HFFc6 (cell line): ENCODE data around the gene TIFAB. TPM values are rescaled to one million over a fixed set of nuclear protein-coding genes. Genes with fewer than 3 reads are reported as not detected.

Experiments
- DNase-seq: peaks from one replicate; pipeline ENCODE4 v3.0.0-alpha.2; 2018
- H3K27ac Mint-ChIP-seq: 2 replicates; pipeline ENCODE4 v1.8.0; 2020; ENCODE audit warnings: mild to moderate bottlenecking, mixed read lengths
- H3K27me3 Mint-ChIP-seq: 2 replicates; pipeline ENCODE4 v1.8.0; 2021; ENCODE audit warnings: mild to moderate bottlenecking, moderate library complexity, mixed read lengths; ENCODE audit not compliant: insufficient read depth
- H3K36me3 Mint-ChIP-seq: 2 replicates; pipeline ENCODE4 v1.8.0; 2021; ENCODE audit warnings: low read depth, mixed read lengths
- H3K4me1 Mint-ChIP-seq: 2 replicates; pipeline ENCODE4 v1.8.0; 2020; ENCODE audit warnings: low read depth, mixed read lengths
- H3K4me3 Mint-ChIP-seq: 2 replicates; pipeline ENCODE4 v1.8.0; 2020; ENCODE audit warnings: mild to moderate bottlenecking, moderate library complexity, mixed read lengths
- H3K9me3 Mint-ChIP-seq: 2 replicates; pipeline ENCODE4 v1.8.0; 2020; ENCODE audit warnings: mild to moderate bottlenecking, mixed read lengths
- total RNA-seq, 6 experiments: library from RNA; stranded (reverse); fragmentation: NEBNext Ultra II Directional; extraction: Animal tissue kit (Norgen Biotek cat#: 25700); gene quantifications; 2 replicates in 1 of 6; 3 replicates in 5 of 6; pipeline ENCODE4 v1.2.3, GENCODE V29; 2021
- TF ChIP-seq, protein P1 (sequence below): fragments of 200-600 bp; sonication (generic); IDR thresholded peaks from 2 replicates; pipeline ENCODE4 v1.5.0; 2021; ENCODE audit warnings: antibody characterized with exemption, mild to moderate bottlenecking

The TIFAB gene
- total RNA-seq, 6 experiments from 2014 or later = not detected

DNA sequence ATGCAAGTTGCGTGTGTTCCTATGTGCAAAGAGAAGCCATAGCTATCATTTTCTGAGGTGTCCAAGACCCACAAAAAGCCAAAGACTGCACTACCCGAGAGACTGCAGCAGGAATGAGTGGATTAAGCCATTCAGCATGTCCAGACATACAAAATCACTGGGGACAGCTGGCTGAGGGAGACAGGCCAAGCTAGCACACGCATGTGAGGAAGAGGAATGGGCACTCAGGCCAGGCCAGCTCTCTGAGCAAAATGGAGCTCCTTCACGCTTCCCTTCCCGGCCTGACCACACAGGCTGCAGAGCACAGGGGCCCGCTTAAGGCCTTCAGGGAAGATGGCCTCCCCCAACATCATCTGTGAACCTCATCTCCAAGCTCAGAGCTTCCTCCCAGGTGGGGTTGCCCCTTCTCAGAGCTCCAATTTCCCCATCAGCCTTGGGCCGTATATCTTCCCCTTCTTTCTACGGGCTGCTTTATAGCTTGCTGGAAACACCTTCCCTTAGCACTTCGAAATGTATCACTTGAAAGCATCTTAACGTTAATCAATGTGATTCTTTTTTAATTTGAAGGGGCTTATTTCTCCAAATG, 13.4 kb downstream of the TIFAB start:
- TF ChIP-seq, protein P1, sequence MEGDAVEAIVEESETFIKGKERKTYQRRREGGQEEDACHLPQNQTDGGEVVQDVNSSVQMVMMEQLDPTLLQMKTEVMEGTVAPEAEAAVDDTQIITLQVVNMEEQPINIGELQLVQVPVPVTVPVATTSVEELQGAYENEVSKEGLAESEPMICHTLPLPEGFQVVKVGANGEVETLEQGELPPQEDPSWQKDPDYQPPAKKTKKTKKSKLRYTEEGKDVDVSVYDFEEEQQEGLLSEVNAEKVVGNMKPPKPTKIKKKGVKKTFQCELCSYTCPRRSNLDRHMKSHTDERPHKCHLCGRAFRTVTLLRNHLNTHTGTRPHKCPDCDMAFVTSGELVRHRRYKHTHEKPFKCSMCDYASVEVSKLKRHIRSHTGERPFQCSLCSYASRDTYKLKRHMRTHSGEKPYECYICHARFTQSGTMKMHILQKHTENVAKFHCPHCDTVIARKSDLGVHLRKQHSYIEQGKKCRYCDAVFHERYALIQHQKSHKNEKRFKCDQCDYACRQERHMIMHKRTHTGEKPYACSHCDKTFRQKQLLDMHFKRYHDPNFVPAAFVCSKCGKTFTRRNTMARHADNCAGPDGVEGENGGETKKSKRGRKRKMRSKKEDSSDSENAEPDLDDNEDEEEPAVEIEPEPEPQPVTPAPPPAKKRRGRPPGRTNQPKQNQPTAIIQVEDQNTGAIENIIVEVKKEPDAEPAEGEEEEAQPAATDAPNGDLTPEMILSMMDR = no peak
- no peak for DNase-seq
- Mint-ChIP-seq H3K36me3 (no peaks in the 10 kb centered on the region), H3K4me3 (no peak overlapping the region), H3K9me3 (no peaks in the 10 kb centered on the region), H3K4me1 (peaks cover 60% of the 10 kb centered on the region), H3K27me3 (no peaks in the 10 kb centered on the region; the same call in 1 of the 2 replicates), H3K27ac (peak overlapping the region; percentile 95)

DNA sequence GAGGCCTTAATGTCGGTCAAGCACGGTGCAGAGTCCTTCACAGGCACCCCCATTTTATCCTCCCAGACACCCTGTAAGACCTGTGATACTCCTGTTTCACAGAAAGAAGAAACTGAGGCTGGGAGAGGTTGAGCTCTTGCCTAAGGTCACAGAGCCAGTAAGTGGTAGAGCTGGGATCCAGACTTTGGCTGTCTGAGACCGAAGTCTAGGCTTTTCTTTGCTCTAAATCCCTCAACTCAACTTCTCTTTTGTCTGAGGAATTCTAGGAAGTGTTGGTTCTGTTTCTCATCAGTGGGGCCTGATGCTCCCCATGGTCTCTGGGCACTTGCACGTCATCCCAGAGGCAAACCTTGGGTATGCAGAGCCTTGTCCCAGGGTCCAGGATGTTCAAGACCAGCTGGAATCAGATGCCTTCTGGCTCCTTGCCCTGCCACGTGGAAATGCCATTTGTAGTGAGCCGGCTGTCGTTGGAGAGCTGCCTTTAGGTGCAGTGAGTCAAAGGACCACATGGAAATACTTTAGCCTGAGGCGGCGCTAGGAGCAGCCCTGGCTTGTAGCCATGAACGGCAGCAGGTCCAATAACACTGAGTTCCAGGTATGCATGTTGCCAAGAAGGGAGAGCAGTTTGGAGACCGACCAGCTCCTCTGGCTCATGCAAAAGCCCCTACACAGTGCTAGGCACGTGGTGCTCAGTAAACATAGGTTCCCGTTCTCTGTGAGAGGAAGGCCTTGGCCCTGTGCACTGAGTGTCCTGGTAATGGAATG, 14.2 kb downstream of the TIFAB start:
- Mint-ChIP-seq H3K4me1 (peaks cover 65% of the 10 kb centered on the region), H3K4me3 (peak overlapping the region; percentile 24; the same call in 1 of the 2 replicates), H3K36me3 (no peaks in the 10 kb centered on the region), H3K27ac (peak overlapping the region; percentile 95), H3K27me3 (no peaks in the 10 kb centered on the region; the same call in 1 of the 2 replicates), H3K9me3 (no peaks in the 10 kb centered on the region)
- TF ChIP-seq, protein P1 = peak; percentile 52
- DNase-seq = peak; percentile 96

DNA sequence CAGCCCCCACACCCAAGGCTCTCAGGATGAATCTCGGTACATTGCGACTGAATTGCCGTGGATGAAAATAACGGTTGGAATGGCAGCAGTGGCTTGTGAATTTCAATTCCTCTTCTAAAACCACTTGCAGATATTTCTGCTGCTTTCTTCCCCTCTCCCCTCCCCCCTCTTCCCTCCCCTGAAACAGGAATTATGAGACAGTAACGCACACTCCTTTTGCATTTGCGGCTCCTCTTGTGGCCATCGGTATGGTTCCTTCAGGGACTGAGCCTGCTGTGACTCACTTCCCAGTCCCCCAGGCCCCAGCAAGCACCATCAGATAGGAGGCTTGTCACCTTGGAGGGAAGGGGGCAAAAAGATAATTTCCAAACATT, 14.7 kb downstream of the TIFAB start:
- Mint-ChIP-seq H3K4me1 (peaks cover 65% of the 10 kb centered on the region), H3K9me3 (no peaks in the 10 kb centered on the region), H3K36me3 (no peaks in the 10 kb centered on the region)

DNA sequence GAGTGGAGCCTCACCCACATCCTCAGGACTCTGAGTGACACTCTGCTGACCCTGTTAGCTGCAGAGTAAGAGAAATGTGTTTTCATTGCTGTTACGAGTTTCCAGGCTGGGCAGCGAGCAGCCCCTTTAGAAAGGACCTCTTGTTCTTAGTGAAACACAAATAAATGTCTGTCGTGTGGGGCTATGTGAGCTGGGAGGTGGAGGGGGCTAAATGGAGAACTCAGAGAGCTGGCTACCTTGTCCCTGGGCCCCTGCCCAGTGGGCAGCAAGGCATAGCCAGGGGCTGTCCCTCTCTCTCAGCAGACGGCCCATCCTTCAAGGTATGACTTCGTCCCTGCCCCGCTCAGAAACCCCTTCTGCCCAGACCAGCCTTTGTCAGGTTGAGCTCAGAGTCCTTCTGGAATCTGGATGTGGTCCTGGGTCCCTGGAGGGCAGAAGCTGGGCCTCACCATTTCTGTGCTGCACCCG, 15.2 kb downstream of the TIFAB start:
- Mint-ChIP-seq H3K4me3 (no peak overlapping the region), H3K27ac (peak overlapping the region; percentile 95), H3K27me3 (no peaks in the 10 kb centered on the region), H3K36me3 (no peaks in the 10 kb centered on the region), H3K4me1 (peaks cover 65% of the 10 kb centered on the region), H3K9me3 (no peaks in the 10 kb centered on the region)
- TF ChIP-seq, protein P1 = no peak
- DNase-seq = no peak

More for the DNA sequence above, 14.7 kb downstream of the TIFAB start:
- DNase-seq = peak; percentile 59
- Mint-ChIP-seq H3K27me3 (no peaks in the 10 kb centered on the region), H3K27ac (peak overlapping the region; percentile 95), H3K4me3 (peak overlapping the region; percentile 24; the same call in 1 of the 2 replicates)
- TF ChIP-seq, protein P1 = no peak

DNA sequence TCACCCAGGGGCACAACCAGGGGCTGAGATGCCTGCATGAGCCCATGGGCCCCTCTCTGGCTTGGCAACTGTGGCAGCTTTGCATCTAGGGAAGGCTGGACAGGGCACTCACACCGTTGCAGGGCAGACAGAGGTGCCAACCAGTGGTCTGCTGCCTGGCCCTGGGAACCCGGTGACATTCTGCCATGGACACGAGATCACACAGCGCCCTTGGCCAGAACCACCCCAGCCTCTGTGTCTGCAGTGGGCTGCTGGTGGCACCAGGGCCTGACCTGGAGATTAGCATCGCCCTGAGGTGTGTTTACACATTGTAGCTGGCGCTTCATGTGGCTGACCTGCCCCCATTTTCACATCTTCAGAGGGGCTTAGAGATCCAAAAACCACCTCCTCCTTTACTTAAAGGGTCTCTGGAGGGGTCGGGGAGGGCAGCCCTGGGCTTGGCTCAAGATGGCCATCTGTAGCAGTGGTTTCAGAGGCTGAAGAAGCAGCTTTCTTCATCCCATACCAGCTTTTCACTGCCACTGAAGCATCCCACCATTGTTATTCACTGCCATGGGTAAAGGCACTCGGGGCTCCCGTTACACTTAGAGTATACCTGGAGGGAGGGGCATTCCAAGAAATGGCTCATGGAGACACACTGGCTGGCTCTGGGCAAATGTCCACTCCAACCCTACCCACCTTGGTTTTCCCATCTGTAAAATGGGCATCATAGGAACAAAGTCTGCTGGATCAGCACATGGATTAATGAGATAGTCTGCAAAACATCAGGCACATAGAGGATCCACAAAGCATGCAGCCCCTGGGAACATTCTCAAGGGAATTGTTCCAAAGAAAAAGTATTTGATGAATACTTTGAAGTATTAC, 16.5 kb downstream of the TIFAB start:
- peaks cover 65% of the 10 kb centered on the region for H3K4me1 Mint-ChIP-seq
- H3K9me3 Mint-ChIP-seq = no peaks in the 10 kb centered on the region
- H3K27ac Mint-ChIP-seq = peak overlapping the region; percentile 54; the same call in 1 of the 2 replicates
- no peak for DNase-seq
- TF ChIP-seq, protein P1 = no peak
- no peak overlapping the region for H3K4me3 Mint-ChIP-seq
- H3K36me3 Mint-ChIP-seq = no peaks in the 10 kb centered on the region
- H3K27me3 Mint-ChIP-seq = no peaks in the 10 kb centered on the region
